Measurements from ENCODE around the gene URI1. TPM values are rescaled to one million over a fixed set of nuclear protein-coding genes. Genes with fewer than 3 reads are reported as not detected.
"Not testable (repeated sequence)": the region's sequence is repeated elsewhere in the genome, so short reads cannot be mapped to it uniquely, and the experiment has no call there.

URI1 gene
- total RNA-seq, 2 donors from 2014 or later, result 49.6 to 59.7 TPM

DNA sequence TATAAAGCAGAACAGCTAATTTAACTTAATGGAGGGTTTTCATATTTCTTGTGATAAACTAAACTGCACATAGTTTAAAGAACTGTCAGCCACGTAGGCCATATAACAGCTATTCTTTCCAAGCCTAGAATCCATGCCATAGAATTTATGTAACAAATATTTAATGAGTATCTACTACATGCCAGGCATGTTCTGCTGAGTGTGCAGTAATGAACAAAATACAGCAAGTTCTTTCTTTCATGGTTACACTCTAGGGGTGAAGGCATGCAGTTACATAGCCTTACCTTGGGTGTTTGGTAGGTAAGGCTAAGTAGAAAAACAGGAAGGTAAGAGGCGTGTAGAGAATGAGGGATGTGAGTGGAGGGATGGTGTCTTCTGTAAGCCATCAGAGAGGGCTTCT is 4.6 kb downstream of the URI1 start:
- Histone ChIP-seq H3K4me1 (ENCODE audit: control insufficient read depth, insufficient read depth, low read length) (no peaks in the 10 kb centered on the region), H3K9ac (ENCODE audit: extremely low read depth, low read length, poor library complexity, severe bottlenecking) (no peak overlapping the region), H3K27ac (ENCODE audit: low read depth, low read length) (no peak overlapping the region), H3K27me3 (ENCODE audit: control insufficient read depth, insufficient read depth, low read length, poor library complexity, severe bottlenecking) (no peaks in the 10 kb centered on the region), H3K9me3 (ENCODE audit: control insufficient read depth, low read length) (no peaks in the 10 kb centered on the region), H3K4me3 (ENCODE audit: low read length) (no peak overlapping the region), H3K36me3 (ENCODE audit: control insufficient read depth, insufficient read depth, low read length) (peaks cover 10% of the 10 kb centered on the region)
- peaks cover 7% of the 10 kb centered on the region for H3K4me1 Mint-ChIP-seq
- peaks cover 26% of the 10 kb centered on the region for H3K9me3 Mint-ChIP-seq
- H3K27ac Mint-ChIP-seq, result no peak overlapping the region
- peaks cover 23% of the 10 kb centered on the region for H3K36me3 Mint-ChIP-seq (ENCODE audit: low read depth)
- 91 to 100% methylated on average over 1 of the region's 2 CpGs for WGBS, 2 experiments (ENCODE audit: insufficient coverage in 1 of 2, insufficient read length in 1 of 2)
- TF ChIP-seq, protein P1, sequence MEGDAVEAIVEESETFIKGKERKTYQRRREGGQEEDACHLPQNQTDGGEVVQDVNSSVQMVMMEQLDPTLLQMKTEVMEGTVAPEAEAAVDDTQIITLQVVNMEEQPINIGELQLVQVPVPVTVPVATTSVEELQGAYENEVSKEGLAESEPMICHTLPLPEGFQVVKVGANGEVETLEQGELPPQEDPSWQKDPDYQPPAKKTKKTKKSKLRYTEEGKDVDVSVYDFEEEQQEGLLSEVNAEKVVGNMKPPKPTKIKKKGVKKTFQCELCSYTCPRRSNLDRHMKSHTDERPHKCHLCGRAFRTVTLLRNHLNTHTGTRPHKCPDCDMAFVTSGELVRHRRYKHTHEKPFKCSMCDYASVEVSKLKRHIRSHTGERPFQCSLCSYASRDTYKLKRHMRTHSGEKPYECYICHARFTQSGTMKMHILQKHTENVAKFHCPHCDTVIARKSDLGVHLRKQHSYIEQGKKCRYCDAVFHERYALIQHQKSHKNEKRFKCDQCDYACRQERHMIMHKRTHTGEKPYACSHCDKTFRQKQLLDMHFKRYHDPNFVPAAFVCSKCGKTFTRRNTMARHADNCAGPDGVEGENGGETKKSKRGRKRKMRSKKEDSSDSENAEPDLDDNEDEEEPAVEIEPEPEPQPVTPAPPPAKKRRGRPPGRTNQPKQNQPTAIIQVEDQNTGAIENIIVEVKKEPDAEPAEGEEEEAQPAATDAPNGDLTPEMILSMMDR (conservative IDR thresholded peaks at IDR 0.05), result no peak
- no peak overlapping the region for H3K4me3 Mint-ChIP-seq
- DNase-seq, result no peak
- H3K27me3 Mint-ChIP-seq (ENCODE audit: insufficient read depth), result no peaks in the 10 kb centered on the region

DNA sequence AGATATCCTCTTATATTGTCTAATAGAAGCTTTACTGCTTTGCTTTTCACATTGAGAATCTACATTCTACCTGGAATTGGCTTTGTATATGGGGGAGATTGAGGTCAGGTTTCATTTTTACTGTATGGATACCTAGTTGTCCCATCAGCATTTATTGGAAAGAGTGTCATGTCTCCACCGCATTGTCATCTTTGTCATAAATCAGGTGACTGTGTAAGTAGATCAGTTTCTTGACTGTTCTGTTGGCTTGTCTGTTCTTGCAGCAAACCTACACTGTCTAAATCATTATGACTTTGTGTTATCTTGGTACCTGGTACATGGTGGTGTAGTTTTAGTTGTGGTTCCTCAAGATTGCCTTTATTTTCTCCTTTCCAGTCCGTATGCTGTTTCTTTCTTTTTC is 5.8 kb downstream of the URI1 start:
- Histone ChIP-seq H3K27me3 (ENCODE audit: control insufficient read depth, insufficient read depth, low read length, poor library complexity, severe bottlenecking) (no peaks in the 10 kb centered on the region), H3K9me3 (ENCODE audit: control insufficient read depth, low read length) (no peaks in the 10 kb centered on the region), H3K4me1 (ENCODE audit: control insufficient read depth, insufficient read depth, low read length) (no peaks in the 10 kb centered on the region), H3K9ac (ENCODE audit: extremely low read depth, low read length, poor library complexity, severe bottlenecking) (no peak overlapping the region), H3K36me3 (ENCODE audit: control insufficient read depth, insufficient read depth, low read length) (peaks cover 17% of the 10 kb centered on the region), H3K27ac (ENCODE audit: low read depth, low read length) (no peak overlapping the region), H3K4me3 (ENCODE audit: low read length) (no peak overlapping the region)
- TF ChIP-seq, protein P1 (conservative IDR thresholded peaks at IDR 0.05), result no peak
- no peak overlapping the region for H3K27ac Mint-ChIP-seq
- H3K4me1 Mint-ChIP-seq, result peaks cover 7% of the 10 kb centered on the region
- H3K27me3 Mint-ChIP-seq (ENCODE audit: insufficient read depth), result no peaks in the 10 kb centered on the region
- peaks cover 26% of the 10 kb centered on the region for H3K9me3 Mint-ChIP-seq
- no peak overlapping the region for H3K4me3 Mint-ChIP-seq
- no peak for DNase-seq
- WGBS, 2 experiments (ENCODE audit: insufficient coverage in 1 of 2, insufficient read length in 1 of 2), result 86 to 88% methylated on average over 1 to 2 of the region's 2 CpGs
- peaks cover 23% of the 10 kb centered on the region for H3K36me3 Mint-ChIP-seq (ENCODE audit: low read depth)

DNA sequence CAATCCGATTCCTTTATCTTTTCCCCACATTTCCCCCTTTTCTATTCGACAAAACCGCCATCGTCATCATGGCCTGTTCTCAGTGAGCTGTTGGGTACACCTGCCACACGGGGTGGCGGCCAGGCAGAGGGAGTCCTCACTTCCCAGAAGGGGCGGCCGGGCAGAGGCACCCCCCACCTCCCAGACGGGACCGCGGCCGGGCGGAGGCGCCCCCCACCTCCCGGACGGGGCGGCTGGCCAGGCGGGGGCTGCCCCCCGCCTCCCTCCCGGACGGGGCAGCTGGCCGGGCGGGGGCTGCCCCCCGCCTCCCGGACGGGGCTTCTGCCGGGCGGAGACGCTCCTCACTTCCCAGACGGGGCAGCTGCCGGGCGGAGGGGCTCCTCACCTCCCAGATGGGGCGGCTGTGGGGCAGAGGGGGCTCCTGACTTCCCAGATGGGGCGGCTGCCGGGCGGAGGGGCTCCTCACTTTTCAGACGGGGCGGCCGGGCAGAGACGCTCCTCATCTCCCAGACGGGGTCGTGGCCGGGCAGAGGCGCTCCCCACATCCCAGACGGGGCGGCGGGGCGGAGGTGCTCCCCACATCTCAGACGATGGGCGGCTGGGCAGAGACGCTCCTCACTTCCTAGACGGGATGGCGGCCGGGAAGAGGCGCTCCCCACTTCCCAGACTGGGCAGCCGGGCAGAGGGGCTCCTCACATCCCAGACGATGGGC is 6.9 kb downstream of the URI1 start:
- 96% methylated on average over 49 of the region's 57 CpGs; no CpG with 5 or more reads in 1 of the 2 experiments for WGBS, 2 experiments (ENCODE audit: insufficient coverage in 1 of 2, insufficient read length in 1 of 2)
- H3K4me3 Mint-ChIP-seq, H3K27ac Mint-ChIP-seq: not testable (repeated sequence)

More for the DNA sequence above, 6.9 kb downstream of the URI1 start:
- not testable (repeated sequence) for H3K27ac ChIP-seq (ENCODE audit: low read depth, low read length); H3K4me3 ChIP-seq (ENCODE audit: low read length); H3K4me1 Mint-ChIP-seq; H3K9me3 ChIP-seq (ENCODE audit: control insufficient read depth, low read length); H3K27me3 Mint-ChIP-seq (ENCODE audit: insufficient read depth); H3K4me1 ChIP-seq (ENCODE audit: control insufficient read depth, insufficient read depth, low read length); H3K27me3 ChIP-seq (ENCODE audit: control insufficient read depth, insufficient read depth, low read length, poor library complexity, severe bottlenecking); DNase-seq; H3K9ac ChIP-seq (ENCODE audit: extremely low read depth, low read length, poor library complexity, severe bottlenecking)
- H3K36me3 ChIP-seq (ENCODE audit: control insufficient read depth, insufficient read depth, low read length), result peaks cover 17% of the 10 kb centered on the region
- H3K9me3 Mint-ChIP-seq, result peaks cover 26% of the 10 kb centered on the region
- H3K36me3 Mint-ChIP-seq (ENCODE audit: low read depth), result peaks cover 23% of the 10 kb centered on the region

Data from endodermal cell (in vitro differentiated cells).